HFFc6 (cell line): ENCODE measurements around the gene GPR35. TPM values are rescaled to one million over a fixed set of nuclear protein-coding genes. Genes with fewer than 3 reads are reported as not detected.
A peak's percentile ranks its signal among the peaks of the same experiment; 100 is the strongest.

Experiments
- DNase-seq: peaks from one replicate; pipeline ENCODE4 v3.0.0-alpha.2; 2018
- H3K27ac Mint-ChIP-seq: 2 replicates; pipeline ENCODE4 v1.8.0; 2020; ENCODE audit warnings: mild to moderate bottlenecking, mixed read lengths
- H3K27me3 Mint-ChIP-seq: 2 replicates; pipeline ENCODE4 v1.8.0; 2021; ENCODE audit warnings: mild to moderate bottlenecking, moderate library complexity, mixed read lengths; ENCODE audit not compliant: insufficient read depth
- H3K36me3 Mint-ChIP-seq: 2 replicates; pipeline ENCODE4 v1.8.0; 2021; ENCODE audit warnings: low read depth, mixed read lengths
- H3K4me1 Mint-ChIP-seq: 2 replicates; pipeline ENCODE4 v1.8.0; 2020; ENCODE audit warnings: low read depth, mixed read lengths
- H3K4me3 Mint-ChIP-seq: 2 replicates; pipeline ENCODE4 v1.8.0; 2020; ENCODE audit warnings: mild to moderate bottlenecking, moderate library complexity, mixed read lengths
- H3K9me3 Mint-ChIP-seq: 2 replicates; pipeline ENCODE4 v1.8.0; 2020; ENCODE audit warnings: mild to moderate bottlenecking, mixed read lengths
- CTCF ChIP-seq: fragments of 200-600 bp; sonication (generic); IDR thresholded peaks from 2 replicates; pipeline ENCODE4 v1.5.0; 2021; ENCODE audit warnings: antibody characterized with exemption, mild to moderate bottlenecking
- total RNA-seq, 6 experiments: library from RNA; stranded (reverse); fragmentation: NEBNext Ultra II Directional; extraction: Animal tissue kit (Norgen Biotek cat#: 25700); gene quantifications; 2 replicates in 1 of 6; 3 replicates in 5 of 6; pipeline ENCODE4 v1.2.3, GENCODE V29; 2021

Gene GPR35
- total RNA-seq, 6 experiments from 2014 or later, result 0.11 to 0.28 (median 0.14) TPM; not detected in 3

DNA sequence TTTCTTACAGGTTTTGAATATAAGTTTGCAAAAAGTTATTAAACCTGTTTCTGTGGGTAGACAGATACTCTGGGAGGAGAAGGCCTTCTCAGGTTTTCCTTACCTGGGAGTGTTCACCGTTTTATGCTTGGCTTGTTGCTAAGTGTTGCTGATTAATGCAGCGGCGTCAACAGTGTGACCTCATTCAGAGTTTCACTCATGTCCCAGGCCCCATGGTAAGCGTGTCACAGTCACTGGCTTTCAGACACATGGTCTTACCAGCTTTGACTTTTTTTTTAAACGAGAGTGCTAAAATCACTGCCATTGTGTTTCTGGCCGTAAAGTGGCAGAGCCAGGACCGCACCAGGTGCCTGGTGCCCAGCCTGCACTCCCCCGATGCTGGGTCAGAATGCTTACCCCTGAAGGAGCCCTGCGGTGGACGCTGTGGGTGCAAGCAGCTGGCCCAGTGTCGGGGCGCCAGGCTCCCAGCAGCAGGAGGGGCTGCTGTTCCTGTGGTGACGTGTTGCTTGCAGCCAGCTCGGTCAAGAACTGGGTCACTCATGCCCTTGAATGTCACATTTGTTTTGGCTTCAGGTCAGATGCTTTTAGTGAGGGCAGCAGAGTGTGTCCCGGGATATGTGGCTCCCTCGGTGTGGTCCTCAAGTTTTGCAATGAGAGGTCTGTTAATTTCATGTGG is 35.3 kb upstream of the GPR35 start:
- no peaks in the 10 kb centered on the region; the same call in 1 of the 2 replicates for H3K36me3 Mint-ChIP-seq

DNA sequence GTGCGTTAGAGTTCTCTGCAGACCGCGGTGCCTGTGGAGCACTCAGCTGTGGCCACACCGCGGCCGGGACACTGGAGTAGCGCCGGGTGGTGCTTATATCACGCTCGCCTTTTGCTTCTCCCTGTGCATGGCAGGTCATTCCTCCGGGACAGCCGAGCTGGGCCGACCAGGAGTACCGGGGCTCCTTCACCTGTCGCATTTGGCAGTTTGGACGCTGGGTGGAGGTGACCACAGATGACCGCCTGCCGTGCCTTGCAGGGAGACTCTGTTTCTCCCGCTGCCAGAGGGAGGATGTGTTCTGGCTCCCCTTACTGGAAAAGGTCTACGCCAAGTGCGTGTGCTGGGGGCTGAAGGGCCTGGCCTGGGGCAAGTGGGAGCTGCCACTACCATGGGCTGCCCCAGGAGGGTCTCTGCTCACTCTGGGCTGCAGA is 34.6 kb upstream of the GPR35 start:
- peaks cover 28% of the 10 kb centered on the region for H3K4me1 Mint-ChIP-seq
- H3K27me3 Mint-ChIP-seq, result peaks cover 5% of the 10 kb centered on the region

More for the DNA sequence above, 35.3 kb upstream of the GPR35 start:
- no peak for DNase-seq
- Mint-ChIP-seq H3K27ac (no peak overlapping the region), H3K9me3 (no peaks in the 10 kb centered on the region), H3K4me3 (no peak overlapping the region), H3K4me1 (peaks cover 30% of the 10 kb centered on the region), H3K27me3 (peaks cover 5% of the 10 kb centered on the region)
- no peak for TF ChIP-seq CTCF

GRCh38 chr2:240591226-240591625 is 34.1 kb upstream of the GPR35 start:
- Mint-ChIP-seq H3K27me3 (peaks cover 1% of the 10 kb centered on the region; the same call in 1 of the 2 replicates), H3K36me3 (no peaks in the 10 kb centered on the region; the same call in 1 of the 2 replicates), H3K27ac (peak overlapping the region; percentile 30; the same call in 1 of the 2 replicates), H3K9me3 (no peaks in the 10 kb centered on the region), H3K4me3 (no peak overlapping the region), H3K4me1 (peaks cover 28% of the 10 kb centered on the region)
- peak; percentile 40 for DNase-seq
- TF ChIP-seq CTCF, result no peak

More for the DNA sequence above, 34.6 kb upstream of the GPR35 start:
- DNase-seq, result no peak
- Mint-ChIP-seq H3K27ac (no peak overlapping the region), H3K4me3 (no peak overlapping the region), H3K36me3 (no peaks in the 10 kb centered on the region; the same call in 1 of the 2 replicates), H3K9me3 (no peaks in the 10 kb centered on the region)
- no peak for TF ChIP-seq CTCF

GRCh38 chr2:240591784-240592183 is 33.5 kb upstream of the GPR35 start:
- Mint-ChIP-seq H3K4me3 (no peak overlapping the region), H3K4me1 (peaks cover 28% of the 10 kb centered on the region), H3K27me3 (peaks cover 1% of the 10 kb centered on the region), H3K27ac (peak overlapping the region; percentile 30; the same call in 1 of the 2 replicates), H3K9me3 (no peaks in the 10 kb centered on the region), H3K36me3 (no peaks in the 10 kb centered on the region; the same call in 1 of the 2 replicates)
- TF ChIP-seq CTCF, result no peak
- no peak for DNase-seq

- DNase-seq, result no peak
- Mint-ChIP-seq H3K4me3 (no peak overlapping the region), H3K4me1 (peaks cover 18% of the 10 kb centered on the region), H3K27ac (no peak overlapping the region), H3K27me3 (no peaks in the 10 kb centered on the region; the same call in none of the 2 replicates), H3K36me3 (no peaks in the 10 kb centered on the region; the same call in 1 of the 2 replicates), H3K9me3 (no peaks in the 10 kb centered on the region)
- TF ChIP-seq CTCF, result no peak
These were observed 32.1 kb upstream of the GPR35 start for GRCh38 chr2:240593026-240593702.
